Muscle layer of colon (tissue), 2 donors: ENCODE results near the gene CPEB3.
"Not testable (repeated sequence)": the region's sequence is repeated elsewhere in the genome, so short reads cannot be mapped to it uniquely, and the experiment has no call there.

Experiments
- H3K27ac ChIP-seq: one replicate; pipeline ENCODE4 v1.7.0; 2013; ENCODE audit warnings: low read depth, mild to moderate bottlenecking, low read length, moderate library complexity
- H3K27me3 ChIP-seq, 2 donors: one replicate each; pipeline ENCODE4 v1.7.0; 2013; ENCODE audit warnings: low read length in 2 of 2, mild to moderate bottlenecking in 2 of 2; ENCODE audit not compliant: insufficient read depth in 2 of 2, control insufficient read depth in 1 of 2
- H3K36me3 ChIP-seq: one replicate; pipeline ENCODE4 v1.7.0; 2013; ENCODE audit warnings: mild to moderate bottlenecking, low read length; ENCODE audit not compliant: insufficient read depth
- H3K4me1 ChIP-seq: one replicate; pipeline ENCODE4 v1.7.0; 2013; ENCODE audit warnings: mild to moderate bottlenecking, low read length; ENCODE audit not compliant: insufficient read depth
- H3K4me3 ChIP-seq, 2 donors: one replicate each; pipeline ENCODE4 v1.7.0; 2013; ENCODE audit warnings: low read length in 2 of 2, low read depth in 1 of 2, mild to moderate bottlenecking in 1 of 2, moderate library complexity in 1 of 2
- H3K9ac ChIP-seq: one replicate; pipeline ENCODE4 v1.7.0; 2013; ENCODE audit warnings: low read length
- H3K9me3 ChIP-seq: one replicate; pipeline ENCODE4 v1.7.0; 2013; ENCODE audit warnings: mild to moderate bottlenecking, low read length
- donor health status: abdominal sarcoma.
- donor health status: Adenocarcinoma of cecum.

The CPEB3 gene

DNA sequence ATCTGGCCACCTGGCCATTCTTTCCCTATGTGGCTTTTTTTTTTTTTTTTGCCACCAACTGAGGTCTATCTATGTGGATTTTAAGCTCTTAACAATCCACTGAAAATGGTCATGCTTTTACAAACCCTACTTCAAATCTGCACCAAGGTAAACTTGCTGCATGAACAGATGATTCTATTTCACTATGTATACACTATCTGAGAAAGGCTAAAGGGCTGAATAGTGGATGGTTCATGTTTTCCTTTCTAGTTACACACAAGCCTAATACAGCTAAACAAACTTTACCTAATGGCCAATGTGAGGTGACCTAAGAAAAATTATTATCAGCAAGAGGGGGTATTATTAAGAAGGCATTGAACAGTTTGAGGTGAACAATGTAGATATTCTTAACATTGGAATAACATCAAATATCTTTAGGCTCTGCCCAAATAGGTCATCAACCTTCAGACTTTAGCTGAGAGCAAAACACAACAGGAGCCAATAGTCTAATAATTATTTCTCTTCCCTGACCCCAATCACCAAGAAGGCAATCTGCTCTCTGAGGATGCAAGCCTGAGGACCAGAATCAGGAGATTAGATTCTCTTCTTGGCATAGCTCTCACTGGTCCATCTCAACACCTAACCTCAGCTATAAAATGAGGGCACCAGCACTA is 160.1 kb downstream of the CPEB3 start:
- no peaks in the 10 kb centered on the region for H3K36me3 ChIP-seq
- no peaks in the 10 kb centered on the region for H3K27me3 ChIP-seq
- no peak overlapping the region for H3K27ac ChIP-seq

DNA sequence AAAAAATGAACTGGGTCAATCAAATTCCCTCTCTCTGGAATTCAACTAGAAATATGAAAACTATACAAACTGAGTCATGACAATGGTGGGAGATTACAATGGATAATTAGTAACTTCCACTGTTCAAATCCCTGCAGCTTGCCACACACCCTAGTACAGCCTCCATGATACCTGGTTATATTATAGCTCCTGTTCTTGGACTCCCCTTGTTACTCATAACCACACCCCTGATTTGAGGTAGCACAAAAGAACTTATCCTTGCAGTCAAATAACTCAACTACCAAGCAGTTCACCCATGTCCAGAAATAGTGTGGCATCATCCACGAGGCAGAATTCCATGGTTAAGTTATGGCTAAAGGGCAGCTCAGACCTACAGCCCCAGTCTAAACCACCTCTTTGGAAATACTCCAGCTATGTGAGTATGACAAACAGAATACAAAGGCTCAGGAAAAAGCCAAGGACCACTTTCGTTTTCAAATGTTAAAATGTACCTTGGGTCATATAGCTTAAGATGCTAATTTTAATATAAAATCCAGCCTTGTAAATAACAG is 164.7 kb downstream of the CPEB3 start:
- H3K4me3 ChIP-seq = no peak overlapping the region
- H3K4me1 ChIP-seq = peaks cover 51% of the 10 kb centered on the region
- no peak overlapping the region for H3K27ac ChIP-seq

More for the DNA sequence above, 160.1 kb downstream of the CPEB3 start:
- no peak overlapping the region for H3K4me3 ChIP-seq
- no peaks in the 10 kb centered on the region for H3K9me3 ChIP-seq
- H3K4me1 ChIP-seq = peaks cover 7% of the 10 kb centered on the region
- H3K9ac ChIP-seq = no peak overlapping the region

GRCh38 chr10:92125144-92125543 is 165.7 kb downstream of the CPEB3 start:
- H3K4me3 ChIP-seq = peak overlapping the region in 1 of 2 donors; percentile 8
- H3K4me1 ChIP-seq = peaks cover 51% of the 10 kb centered on the region

More for the DNA sequence above, 164.7 kb downstream of the CPEB3 start:
- Histone ChIP-seq H3K36me3 (no peaks in the 10 kb centered on the region), H3K9me3 (no peaks in the 10 kb centered on the region), H3K27me3 (no peaks in the 10 kb centered on the region), H3K9ac (no peak overlapping the region)

DNA sequence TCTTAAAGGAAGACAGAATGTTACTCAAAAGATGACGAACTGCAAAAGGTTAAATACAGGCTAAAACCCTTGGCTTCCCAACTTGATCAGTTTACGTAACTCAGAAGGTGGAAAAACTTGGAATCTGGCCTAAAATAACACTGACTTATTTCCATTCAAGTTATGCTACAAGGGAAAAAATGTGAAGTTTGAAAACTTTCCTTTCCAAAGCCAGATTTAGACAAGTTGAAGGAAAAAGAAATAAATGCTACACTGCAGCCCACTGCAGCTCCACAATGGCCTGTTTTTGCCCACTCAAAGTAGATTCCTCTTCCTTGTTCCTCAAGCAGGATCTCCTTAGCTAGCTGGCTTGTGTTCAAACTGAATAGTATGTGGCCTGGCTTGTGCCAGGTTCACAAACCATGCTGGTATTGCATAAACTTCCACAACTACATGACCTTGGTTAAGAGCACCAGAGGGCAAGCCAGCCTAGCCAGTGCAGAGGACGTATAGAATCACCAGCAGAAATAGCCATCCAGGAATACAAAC is 166.2 kb downstream of the CPEB3 start:
- Histone ChIP-seq H3K27me3 (no peaks in the 10 kb centered on the region), H3K9me3 (no peaks in the 10 kb centered on the region), H3K4me1 (peaks cover 51% of the 10 kb centered on the region), H3K4me3 (peak overlapping the region in 1 of 2 donors; percentile 8), H3K9ac (no peak overlapping the region), H3K36me3 (no peaks in the 10 kb centered on the region), H3K27ac (peak overlapping the region; percentile 31)

More at GRCh38 chr10:92125144-92125543, 165.7 kb downstream of the CPEB3 start:
- Histone ChIP-seq H3K27ac (peak overlapping the region; percentile 31), H3K27me3 (no peaks in the 10 kb centered on the region), H3K9ac (no peak overlapping the region), H3K36me3 (no peaks in the 10 kb centered on the region), H3K9me3 (no peaks in the 10 kb centered on the region)

- Histone ChIP-seq H3K9ac (no peak overlapping the region), H3K27me3 (no peaks in the 10 kb centered on the region), H3K36me3 (no peaks in the 10 kb centered on the region), H3K4me1 (peaks cover 51% of the 10 kb centered on the region), H3K27ac (peak overlapping the region; percentile 45), H3K4me3 (no peak overlapping the region), H3K9me3 (no peaks in the 10 kb centered on the region)
These were observed 166.9 kb downstream of the CPEB3 start for GRCh38 chr10:92124020-92124419.

DNA sequence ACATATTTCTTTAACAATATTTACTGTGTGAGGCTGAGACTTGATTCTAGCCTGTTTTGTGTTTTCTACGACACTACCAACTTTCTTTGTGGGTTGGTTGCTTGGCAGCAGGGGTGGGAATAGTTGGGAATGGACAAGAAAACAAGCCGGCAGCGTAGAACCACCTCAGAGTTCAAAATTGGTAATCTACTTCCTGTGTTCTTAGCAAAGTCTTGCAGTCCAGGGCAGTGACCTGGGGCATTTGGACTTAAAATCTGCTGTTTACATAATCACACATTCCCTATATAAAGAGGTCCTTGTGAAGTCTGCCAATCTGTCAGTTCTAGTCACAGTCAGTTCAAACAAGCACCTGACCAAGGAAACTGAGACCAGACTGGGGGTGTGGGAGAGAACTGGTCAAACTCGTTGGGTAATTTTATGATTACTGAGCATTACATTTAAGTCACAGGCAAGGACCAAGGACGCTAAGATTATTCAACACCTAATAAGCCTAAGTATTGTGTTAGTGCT is 167.9 kb downstream of the CPEB3 start:
- Histone ChIP-seq H3K4me3 (no peak overlapping the region), H3K27me3 (no peaks in the 10 kb centered on the region), H3K9me3 (no peaks in the 10 kb centered on the region), H3K27ac (peak overlapping the region; percentile 45), H3K36me3 (no peaks in the 10 kb centered on the region), H3K4me1 (peaks cover 51% of the 10 kb centered on the region), H3K9ac (no peak overlapping the region)

GRCh38 chr10:92121686-92122492 is 169.0 kb downstream of the CPEB3 start:
- Histone ChIP-seq H3K9ac (no peak overlapping the region), H3K27me3 (no peaks in the 10 kb centered on the region), H3K9me3 (no peaks in the 10 kb centered on the region), H3K27ac (no peak overlapping the region), H3K36me3 (no peaks in the 10 kb centered on the region), H3K4me3 (no peak overlapping the region), H3K4me1 (peaks cover 51% of the 10 kb centered on the region)

DNA sequence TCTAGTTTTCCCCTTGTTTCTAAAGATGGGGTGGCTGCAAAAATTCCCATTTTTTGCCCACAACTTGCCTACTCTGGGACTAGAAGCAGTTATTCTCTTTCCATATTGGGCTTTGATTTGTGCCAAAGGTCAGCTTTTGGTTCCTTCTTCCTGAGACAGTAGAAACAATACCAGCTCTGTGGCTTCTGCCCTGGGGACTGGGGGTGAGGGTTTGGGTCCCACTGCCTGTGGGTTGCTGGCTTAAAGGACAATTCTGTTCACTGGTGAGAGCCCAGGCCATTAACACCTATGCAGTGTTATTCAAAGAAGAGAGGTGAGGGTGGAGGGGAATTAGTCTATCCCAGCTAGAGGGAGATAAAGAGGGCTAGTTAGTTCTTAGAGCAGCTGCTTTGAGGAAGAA is 171.5 kb downstream of the CPEB3 start:
- no peaks in the 10 kb centered on the region for H3K27me3 ChIP-seq
- no peak overlapping the region for H3K9ac ChIP-seq
- peaks cover 29% of the 10 kb centered on the region for H3K4me1 ChIP-seq
- no peaks in the 10 kb centered on the region for H3K36me3 ChIP-seq
- no peaks in the 10 kb centered on the region for H3K9me3 ChIP-seq
- H3K4me3 ChIP-seq = no peak overlapping the region
- H3K27ac ChIP-seq = no peak overlapping the region

DNA sequence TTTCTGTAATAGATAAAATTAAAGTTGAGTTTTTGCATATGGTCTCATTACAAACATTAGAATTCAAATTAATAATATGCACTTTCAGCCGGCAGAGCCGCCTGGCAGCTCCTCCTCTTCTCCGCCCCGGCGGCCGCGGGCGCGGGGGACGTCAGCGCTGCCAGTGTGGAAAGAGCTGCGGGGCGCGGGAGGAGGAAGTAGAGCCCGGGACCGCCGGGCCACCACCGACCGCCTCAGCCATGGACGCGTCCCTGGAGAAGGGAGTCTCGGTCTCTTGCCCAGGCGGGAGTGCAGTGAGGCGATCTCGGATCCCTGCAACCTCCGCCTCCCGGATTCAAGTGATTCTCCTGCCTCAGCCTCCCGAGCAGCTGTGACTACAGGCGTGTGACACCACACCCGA is 176.0 kb downstream of the CPEB3 start:
- H3K4me3 ChIP-seq, H3K27me3 ChIP-seq, H3K4me1 ChIP-seq, H3K9me3 ChIP-seq, H3K27ac ChIP-seq, H3K36me3 ChIP-seq, H3K9ac ChIP-seq: not testable (repeated sequence)

DNA sequence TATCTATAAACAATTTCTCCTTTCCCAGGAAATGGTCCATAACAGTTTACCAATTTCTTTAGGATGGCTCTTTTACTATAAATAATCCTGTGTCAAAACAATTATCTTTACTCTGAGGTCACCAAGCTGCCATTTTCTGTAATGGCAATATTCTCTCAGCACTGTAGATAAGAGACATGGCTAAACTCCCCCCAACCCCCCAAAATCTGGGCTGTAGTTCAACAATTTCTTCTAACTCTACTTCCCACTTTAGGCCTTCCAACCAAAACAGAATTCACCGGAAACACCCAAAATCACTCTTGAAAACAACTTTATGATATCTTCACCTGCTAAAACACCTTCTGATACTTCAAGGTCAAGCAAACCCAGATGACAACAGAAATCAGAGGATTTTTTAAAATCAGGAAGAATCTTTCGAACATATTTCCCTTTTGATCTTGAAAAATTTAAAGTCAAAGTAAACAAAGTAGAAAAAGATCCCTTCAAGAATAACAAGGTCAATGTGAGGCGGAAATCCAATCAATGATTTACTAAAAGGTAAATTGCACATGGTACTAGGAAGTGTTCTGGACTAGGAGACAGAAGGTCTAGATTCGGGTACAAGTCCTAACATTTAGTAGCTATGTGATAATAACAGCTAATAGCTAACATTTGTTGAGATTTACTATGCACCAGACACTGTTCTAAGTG is 176.8 kb downstream of the CPEB3 start:
- H3K4me3 ChIP-seq = no peak overlapping the region
- peaks cover 9% of the 10 kb centered on the region for H3K36me3 ChIP-seq
- H3K4me1 ChIP-seq = no peaks in the 10 kb centered on the region
- no peak overlapping the region for H3K27ac ChIP-seq
- H3K9ac ChIP-seq = no peak overlapping the region
- H3K9me3 ChIP-seq = no peaks in the 10 kb centered on the region
- H3K27me3 ChIP-seq = no peaks in the 10 kb centered on the region

- H3K9ac ChIP-seq = no peak overlapping the region
- no peaks in the 10 kb centered on the region for H3K9me3 ChIP-seq
- no peak overlapping the region for H3K4me3 ChIP-seq
- H3K4me1 ChIP-seq = no peaks in the 10 kb centered on the region
- peaks cover 9% of the 10 kb centered on the region for H3K36me3 ChIP-seq
- no peak overlapping the region for H3K27ac ChIP-seq
- no peaks in the 10 kb centered on the region for H3K27me3 ChIP-seq
These were observed 178.4 kb downstream of the CPEB3 start for GRCh38 chr10:92112462-92112861.
